Left ventricle myocardium inferior (tissue), 1 donor: ENCODE results near the gene CUX1. TPM values are rescaled to one million over a fixed set of nuclear protein-coding genes. Genes with fewer than 3 reads are reported as not detected.
A peak's percentile ranks its signal among the peaks of the same experiment; 100 is the strongest.

ENCODE experiments used
- DNase-seq: peaks from one replicate; pipeline ENCODE4 v3.0.0-alpha.2; 2020
- H3K27ac ChIP-seq: fragments of 200-600 bp; replicated peaks from 2 replicates; pipeline ENCODE4 v1.8.0; 2021
- H3K27me3 ChIP-seq: fragments of 200-600 bp; 2 replicates; pipeline ENCODE4 v1.8.0; 2021; ENCODE audit warnings: low read depth
- H3K36me3 ChIP-seq: fragments of 200-600 bp; 2 replicates; pipeline ENCODE4 v1.8.0; 2021
- H3K4me1 ChIP-seq: fragments of 200-600 bp; 2 replicates; pipeline ENCODE4 v1.8.0; 2021
- H3K4me3 ChIP-seq: fragments of 200-600 bp; 2 replicates; pipeline ENCODE4 v1.8.0; 2021; ENCODE audit warnings: mild to moderate bottlenecking, moderate library complexity
- H3K9me3 ChIP-seq: fragments of 200-600 bp; replicated peaks from 2 replicates; pipeline ENCODE4 v1.8.0; 2021
- CTCF ChIP-seq: fragments of 200-600 bp; IDR thresholded peaks from 2 replicates; pipeline ENCODE4 v1.8.0; 2021; ENCODE audit warnings: antibody characterized with exemption, mild to moderate bottlenecking, borderline replicate concordance
- intact Hi-C: fragments of 100-400 bp; cut with micrococcal nuclease; formaldehyde crosslinking; loops from one replicate; pipeline ENCODE4 v1.11.0; 2022
- total RNA-seq: library from RNA; stranded (reverse); fragmentation: NEBNext Ultra II Directional; extraction: Animal tissue kit (Norgen Biotek cat#: 25700); gene quantifications from one replicate; pipeline ENCODE4 v1.2.1, GENCODE V29; 2021
- donor health status: DM: no; HTN: yes; CAD: no; lungs with severe emphysema.

Gene CUX1
- total RNA-seq, 1 donor from 2014 or later, result 125 TPM

GRCh38 chr7:102156867-102157266 lies 339.4 kb downstream of the CUX1 start:
- no peaks in the 10 kb centered on the region for H3K27me3 ChIP-seq
- intact Hi-C loops, result no loop called here

DNA sequence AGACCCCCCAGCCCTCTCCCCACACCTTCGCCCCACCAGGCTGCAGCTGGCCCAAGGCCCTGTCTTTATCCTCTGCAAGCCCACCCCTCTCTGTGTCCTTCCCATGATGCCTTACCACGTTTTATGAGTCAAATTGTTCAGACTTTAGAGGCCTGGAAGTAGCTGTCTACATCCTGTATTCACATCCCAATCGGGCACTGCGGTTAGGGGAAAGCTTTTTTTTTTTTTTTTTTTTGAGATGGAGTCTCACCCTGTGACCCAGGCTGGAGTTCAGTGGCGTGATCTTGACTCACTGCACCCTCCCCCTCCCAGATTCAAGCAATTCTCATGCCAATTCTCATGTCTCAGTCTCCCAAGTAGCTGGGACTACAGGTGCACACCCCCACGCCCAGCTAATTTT lies 347.7 kb downstream of the CUX1 start:
- TF ChIP-seq CTCF, result no peak
- DNase-seq, result no peak
- Histone ChIP-seq H3K27me3 (no peaks in the 10 kb centered on the region), H3K4me1 (peaks cover 18% of the 10 kb centered on the region), H3K4me3 (no peak overlapping the region), H3K9me3 (no peaks in the 10 kb centered on the region), H3K27ac (no peak overlapping the region), H3K36me3 (peaks cover 36% of the 10 kb centered on the region)
- intact Hi-C loops, result no loop called here

More at GRCh38 chr7:102156867-102157266, 339.4 kb downstream of the CUX1 start:
- no peak for TF ChIP-seq CTCF
- DNase-seq, result no peak
- peaks cover 32% of the 10 kb centered on the region for H3K4me1 ChIP-seq
- no peak overlapping the region for H3K27ac ChIP-seq
- H3K36me3 ChIP-seq, result peaks cover 31% of the 10 kb centered on the region
- H3K9me3 ChIP-seq, result no peaks in the 10 kb centered on the region
- no peak overlapping the region for H3K4me3 ChIP-seq

GRCh38 chr7:102167254-102167653 lies 349.8 kb downstream of the CUX1 start:
- peaks cover 48% of the 10 kb centered on the region for H3K36me3 ChIP-seq
- no peaks in the 10 kb centered on the region for H3K27me3 ChIP-seq
- peaks cover 18% of the 10 kb centered on the region for H3K4me1 ChIP-seq
- no peak overlapping the region for H3K27ac ChIP-seq
- intact Hi-C loops, result no loop called here
- no peaks in the 10 kb centered on the region for H3K9me3 ChIP-seq
- TF ChIP-seq CTCF, result no peak
- H3K4me3 ChIP-seq, result no peak overlapping the region
- DNase-seq, result no peak

GRCh38 chr7:102169651-102170392 lies 352.4 kb downstream of the CUX1 start:
- peaks cover 64% of the 10 kb centered on the region for H3K36me3 ChIP-seq
- intact Hi-C loops, result no loop called here
- peaks cover 18% of the 10 kb centered on the region for H3K4me1 ChIP-seq
- TF ChIP-seq CTCF, result no peak
- H3K9me3 ChIP-seq, result no peaks in the 10 kb centered on the region
- no peak for DNase-seq
- peak overlapping the region; percentile 27 for H3K4me3 ChIP-seq
- peak overlapping the region; percentile 58 for H3K27ac ChIP-seq
- no peaks in the 10 kb centered on the region for H3K27me3 ChIP-seq

DNA sequence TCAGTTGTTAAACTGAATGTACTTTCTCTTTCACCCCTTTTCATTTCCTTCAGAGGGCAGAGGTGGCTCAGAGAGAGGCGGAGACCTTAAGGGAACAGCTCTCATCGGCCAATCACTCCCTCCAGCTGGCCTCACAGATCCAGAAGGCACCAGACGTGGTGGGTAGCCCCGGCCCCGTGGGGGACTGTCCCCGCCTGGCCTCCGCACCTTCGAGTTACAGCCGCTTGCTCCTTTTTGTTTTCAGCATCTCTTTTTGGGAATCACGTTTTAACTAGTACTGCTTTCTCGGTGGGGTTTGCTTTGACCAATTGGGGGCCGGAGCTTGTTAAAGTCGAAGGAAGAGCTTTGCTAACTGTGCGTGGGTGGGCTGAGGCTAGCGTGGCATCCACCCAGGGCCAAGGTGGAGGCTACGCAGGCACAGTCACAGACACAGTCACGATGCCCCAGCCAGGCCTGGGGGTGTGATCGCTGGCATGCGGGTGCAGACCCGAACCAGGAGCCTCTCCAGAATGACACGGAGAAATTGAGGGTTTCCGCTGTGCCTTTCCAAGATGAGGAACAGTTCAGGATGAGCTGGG lies 353.1 kb downstream of the CUX1 start:
- Histone ChIP-seq H3K9me3 (no peaks in the 10 kb centered on the region), H3K27me3 (no peaks in the 10 kb centered on the region), H3K4me3 (peak overlapping the region; percentile 27), H3K36me3 (peaks cover 67% of the 10 kb centered on the region), H3K27ac (peak overlapping the region; percentile 58), H3K4me1 (peaks cover 18% of the 10 kb centered on the region)
- DNase-seq, result no peak
- no peak for TF ChIP-seq CTCF
- intact Hi-C loops, result no loop called here
